Activated T-cell treated with anti-CD3 and anti-CD28 coated beads for 48 hours (primary cell): Measurements from ENCODE around the gene AADAC.
"Not testable (repeated sequence)": the region's sequence is repeated elsewhere in the genome, so short reads cannot be mapped to it uniquely, and the experiment has no call there.

Source experiments
- DNase-seq: peaks from one replicate; pipeline ENCODE4 v3.0.0-alpha.2; 2020; ENCODE audit warnings: low read depth

AADAC gene, protein sequence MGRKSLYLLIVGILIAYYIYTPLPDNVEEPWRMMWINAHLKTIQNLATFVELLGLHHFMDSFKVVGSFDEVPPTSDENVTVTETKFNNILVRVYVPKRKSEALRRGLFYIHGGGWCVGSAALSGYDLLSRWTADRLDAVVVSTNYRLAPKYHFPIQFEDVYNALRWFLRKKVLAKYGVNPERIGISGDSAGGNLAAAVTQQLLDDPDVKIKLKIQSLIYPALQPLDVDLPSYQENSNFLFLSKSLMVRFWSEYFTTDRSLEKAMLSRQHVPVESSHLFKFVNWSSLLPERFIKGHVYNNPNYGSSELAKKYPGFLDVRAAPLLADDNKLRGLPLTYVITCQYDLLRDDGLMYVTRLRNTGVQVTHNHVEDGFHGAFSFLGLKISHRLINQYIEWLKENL

DNA sequence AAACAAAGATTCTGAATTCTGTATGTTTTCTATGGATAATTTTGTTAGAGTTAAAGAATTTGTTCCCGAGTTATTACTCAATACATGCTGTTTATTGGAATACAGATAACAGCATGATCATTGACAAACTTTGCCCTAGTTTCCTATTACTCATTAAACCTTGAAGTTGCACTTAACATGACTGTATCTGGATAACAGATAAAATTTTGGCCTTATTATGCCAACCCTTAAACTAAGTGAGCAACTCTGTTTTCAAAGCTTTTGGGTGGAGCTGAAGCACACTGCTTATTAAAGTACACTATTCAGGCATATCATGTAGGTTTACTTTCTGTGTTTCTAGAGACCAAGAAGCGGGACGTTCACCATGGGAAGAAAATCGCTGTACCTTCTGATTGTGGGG lies at the start of gene AADAC:
TSS of gene AADAC (plus strand) at position 318 of the 400 bp plus-strand sequence. CDS start at position 365, 47 bp downstream.
- no peak for DNase-seq

DNA sequence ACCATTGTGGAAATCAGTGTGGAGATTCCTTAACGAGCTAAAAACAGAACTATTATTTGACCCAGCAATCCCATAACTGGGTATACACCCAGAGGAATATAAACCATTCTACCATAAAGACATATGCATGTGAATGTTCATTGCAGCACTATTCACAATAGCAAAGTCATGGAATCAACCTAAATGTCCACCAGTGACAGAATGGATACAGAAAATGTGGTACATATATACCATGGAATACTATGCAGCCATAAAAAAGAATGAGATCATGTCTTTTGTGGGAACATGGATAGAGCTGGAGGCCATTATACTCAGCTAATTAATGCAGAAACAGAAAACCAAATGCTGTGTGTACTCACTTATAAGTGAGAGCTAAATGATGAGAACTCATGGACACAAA lies 49.2 kb upstream of the AADAC start:
- DNase-seq, result not testable (repeated sequence)

DNA sequence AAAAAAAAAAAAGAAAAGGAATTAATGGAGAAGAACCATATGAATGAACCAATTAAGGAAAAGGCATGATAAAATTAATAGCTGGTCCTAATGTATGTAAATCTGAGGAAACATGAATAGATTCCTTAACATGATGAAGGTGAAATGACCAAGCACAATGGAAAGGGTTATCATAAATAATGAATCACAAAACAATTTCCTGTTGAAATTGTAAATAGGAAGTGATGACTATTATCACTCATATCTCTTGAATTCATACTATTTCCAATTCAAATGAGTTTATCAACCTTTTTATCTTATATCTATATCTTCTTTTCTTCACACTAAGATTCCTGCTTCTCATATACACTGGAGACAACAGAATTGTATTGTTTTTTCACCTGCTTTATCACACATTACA lies 48.2 kb upstream of the AADAC start:
- no peak for DNase-seq

DNA sequence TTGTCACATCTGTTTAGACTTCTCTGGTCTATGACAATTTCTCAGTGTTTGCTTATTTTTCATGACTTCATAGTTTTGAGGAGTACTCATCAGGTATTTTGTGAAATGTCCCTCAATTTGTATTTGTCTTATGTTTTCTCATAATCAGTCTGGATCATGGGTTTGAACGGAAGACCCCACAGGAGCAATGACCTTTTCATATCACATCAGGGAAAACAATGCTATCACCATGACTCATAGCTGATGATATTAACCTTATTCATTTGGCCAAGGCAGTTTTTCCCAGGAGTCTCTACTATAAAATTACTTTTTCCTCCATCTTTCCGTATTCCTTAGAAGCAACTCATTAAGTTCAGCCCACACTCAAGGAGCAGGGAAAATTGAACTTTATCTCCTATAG lies 47.5 kb upstream of the AADAC start:
- no peak for DNase-seq

DNA sequence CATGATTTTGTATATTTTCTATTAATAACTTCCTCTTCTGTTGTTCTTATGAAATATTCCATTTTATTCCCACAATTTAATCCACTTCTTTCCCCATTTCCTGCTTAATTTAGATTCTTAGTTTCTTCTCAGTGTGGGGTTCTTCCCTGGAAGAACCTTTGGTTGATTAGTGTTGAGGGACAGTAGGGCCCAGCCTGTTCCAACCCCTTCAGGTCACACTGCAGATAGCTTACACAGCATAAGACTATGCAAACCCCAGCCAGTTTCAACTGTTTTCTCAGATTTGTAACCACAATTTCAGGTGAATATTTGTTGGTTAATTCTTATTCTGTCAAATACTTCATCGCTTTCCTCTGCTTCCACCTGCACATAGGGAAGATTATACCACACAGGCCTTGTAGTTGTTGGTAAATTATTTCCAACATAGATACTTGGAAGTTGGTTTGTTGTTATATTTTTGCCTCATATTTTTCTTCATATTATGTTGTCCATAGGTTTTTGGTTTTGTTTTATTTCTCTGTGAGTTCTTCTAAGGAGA lies 45.5 kb upstream of the AADAC start:
- no peak for DNase-seq

DNA sequence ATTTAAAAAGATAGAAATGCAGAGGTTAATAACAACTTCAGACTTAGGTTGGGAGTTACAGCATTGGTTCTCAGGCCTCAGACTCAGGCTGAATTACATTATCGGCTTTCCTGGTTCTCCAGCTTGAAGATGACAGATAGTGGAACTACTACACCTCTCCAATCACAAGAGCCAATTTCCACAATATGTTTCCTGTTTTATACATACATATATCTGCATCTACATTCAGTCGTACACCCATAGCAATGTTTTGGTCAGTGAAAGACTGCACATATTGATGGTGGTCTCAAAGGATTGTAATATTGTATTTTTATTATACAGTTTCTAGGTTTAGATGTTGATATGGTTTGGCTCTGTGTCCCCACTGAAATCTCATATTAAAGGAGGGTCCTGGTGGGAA lies 44.7 kb upstream of the AADAC start:
- DNase-seq, result no peak

DNA sequence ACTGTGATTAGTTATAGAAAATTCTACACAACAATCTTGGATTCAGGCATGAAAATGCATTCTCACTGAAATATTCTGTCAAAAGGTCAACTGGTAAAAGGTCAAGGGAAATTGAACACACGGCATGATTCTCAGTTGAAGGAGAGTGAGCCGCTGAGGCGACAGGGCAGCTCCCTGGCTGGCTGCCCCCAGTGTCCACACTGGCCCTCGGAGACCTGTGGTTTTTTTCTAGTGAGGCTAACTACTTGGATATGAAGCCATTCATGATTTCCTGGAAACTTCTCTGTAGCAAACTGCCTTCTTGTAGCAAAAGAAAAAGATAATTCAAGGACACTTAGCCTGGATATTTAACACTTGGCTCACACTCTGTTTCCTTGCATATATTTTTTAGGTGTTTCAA lies 43.0 kb upstream of the AADAC start:
- no peak for DNase-seq

DNA sequence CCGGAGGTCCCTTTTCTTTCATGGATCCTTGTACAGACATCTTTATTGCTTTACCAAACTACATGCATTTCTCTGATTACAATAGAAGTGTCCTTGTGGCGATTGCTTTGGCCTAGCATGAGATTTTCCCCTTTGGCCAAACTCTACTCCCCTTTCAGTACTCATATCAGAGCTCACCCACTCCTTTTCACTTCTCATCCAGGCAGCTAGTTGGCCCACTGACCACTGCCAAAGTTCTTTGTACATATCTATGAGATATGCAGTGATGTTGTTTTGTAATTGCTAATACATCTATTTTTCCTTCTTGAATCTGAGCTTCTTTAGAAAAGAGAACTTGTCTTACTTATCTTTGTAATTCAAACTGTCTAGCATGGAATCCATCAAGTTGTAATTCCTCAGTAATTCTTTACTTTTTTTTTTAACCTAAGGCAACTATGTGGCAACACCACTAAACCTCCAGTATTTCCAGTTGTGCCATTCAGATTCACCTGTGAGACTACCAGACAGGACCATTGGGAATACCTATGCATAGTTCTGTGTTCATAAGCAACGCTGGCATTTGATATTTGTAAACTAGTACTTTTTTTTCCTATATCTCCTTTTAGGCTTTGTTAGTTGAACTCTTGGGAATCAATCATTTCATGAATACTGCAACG lies 41.0 kb upstream of the AADAC start:
- no peak for DNase-seq

DNA sequence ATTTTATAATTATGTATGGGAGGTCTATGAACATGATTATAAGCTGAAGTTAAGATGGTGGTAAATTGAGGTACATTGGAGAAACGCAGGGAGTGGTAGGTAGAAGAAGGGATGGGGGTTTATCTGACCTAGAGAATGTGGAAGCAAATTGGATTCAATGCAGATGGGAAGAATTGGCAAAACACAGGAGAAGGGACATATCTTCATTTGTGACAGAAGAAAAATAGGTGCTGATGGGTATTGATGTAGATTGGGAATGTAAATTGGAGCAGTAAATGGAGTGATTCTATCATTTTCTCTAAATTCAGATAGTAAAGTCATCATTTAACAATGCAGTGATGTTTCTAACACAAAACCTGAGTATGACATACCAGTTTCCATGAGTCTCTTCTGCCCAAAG lies 39.7 kb upstream of the AADAC start:
- DNase-seq, result no peak

DNA sequence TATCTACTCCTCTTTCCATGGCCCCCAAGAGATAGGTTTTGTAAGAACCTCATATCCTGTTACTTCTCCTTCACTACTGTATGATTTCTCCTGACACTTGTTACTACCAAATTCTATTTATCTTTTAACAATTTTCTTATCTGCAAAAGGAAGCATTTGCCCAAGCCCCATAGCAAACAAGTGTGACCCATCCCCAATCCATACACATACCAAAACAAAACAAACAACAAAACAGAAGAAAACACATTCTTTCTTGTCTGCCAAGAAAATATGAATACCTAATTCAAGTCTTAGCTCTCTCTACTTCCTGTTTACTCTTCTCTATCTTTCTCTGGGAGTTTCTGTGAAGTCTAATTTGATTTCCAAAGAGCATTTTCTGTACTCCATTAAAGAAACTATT lies 39.0 kb upstream of the AADAC start:
- DNase-seq, result no peak

DNA sequence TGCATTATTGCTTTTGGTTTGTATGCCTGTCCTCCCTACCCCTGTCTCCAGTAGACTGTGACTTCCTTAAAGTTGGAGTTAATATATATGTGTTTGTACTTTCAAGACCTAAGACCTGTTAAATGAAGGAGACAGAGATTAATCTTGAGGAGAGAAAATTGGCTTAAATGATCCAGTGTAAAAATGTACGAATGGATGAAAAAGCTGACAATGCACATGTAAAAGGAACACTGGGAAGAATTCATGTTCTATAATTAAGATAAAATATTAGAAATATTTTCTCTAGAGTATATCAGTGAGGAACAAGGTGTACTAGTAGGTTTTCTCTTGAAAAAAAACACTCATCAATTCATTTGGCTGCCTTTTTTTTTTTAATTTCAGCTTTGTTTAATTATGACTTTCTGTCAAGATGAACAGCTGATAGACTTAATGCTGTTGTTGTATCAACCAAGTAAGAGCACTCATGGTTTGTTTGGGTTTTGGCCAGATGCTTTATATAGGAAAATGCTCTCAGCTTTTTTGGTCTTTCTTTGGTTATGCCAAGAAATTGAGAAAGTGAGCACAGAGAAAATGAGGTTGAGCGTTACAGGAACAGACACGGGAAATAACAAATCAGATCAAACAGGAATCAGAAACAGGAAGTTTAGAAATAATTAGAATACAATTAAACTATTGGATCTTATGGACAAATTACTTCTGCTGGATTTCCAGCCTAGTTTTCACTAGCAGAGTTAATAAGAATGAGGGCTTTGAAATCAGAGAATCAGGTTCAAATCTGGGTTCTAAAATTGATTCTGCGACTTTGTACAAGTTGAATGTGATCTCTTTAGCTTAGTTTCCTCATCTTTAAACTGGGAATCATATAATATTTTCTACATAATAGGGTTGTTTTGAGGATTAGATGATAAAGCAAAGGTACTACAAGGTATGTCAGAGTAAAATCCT lies 38.3 kb upstream of the AADAC start:
- no peak for DNase-seq

DNA sequence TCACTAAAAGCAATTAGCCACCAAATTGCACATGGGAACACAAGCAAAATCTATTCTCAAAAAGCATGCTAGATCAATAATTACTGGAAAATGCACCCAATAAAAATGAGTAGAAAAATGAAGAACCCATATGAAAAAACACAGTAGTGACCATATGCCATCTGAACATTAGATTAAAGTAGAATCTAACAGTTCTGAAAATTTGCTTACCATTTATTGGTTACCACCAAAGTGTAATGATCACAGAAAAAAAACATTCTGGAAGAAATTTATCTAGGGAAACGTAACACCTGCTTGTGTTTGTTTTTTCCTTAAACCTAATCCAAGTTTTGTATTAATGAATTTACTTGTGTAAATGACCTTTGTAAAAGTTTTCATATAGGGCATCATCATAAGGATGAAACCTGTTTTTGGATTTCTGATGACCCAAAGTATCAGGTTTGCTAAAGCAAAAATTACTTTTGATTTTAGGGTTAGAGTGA lies 37.6 kb upstream of the AADAC start:
- no peak for DNase-seq

DNA sequence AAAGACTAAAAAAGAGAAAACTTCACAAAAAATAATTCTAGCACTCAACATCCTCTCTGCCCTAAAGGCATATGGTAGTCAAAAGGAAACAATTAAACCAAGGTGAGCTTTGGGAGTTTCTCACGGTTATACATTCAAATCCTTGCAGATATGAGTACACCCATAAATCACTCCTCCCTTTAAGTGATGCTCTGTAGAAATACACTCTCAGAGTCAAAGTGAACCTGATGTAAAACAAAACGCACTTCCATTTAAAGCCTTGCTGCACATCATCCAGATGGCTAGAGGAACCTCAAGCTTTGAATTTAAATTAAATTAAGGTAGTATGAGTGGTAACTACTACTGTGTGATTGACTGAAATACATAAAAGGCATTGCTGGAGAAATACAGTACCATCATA lies 36.0 kb upstream of the AADAC start:
- DNase-seq, result no peak

DNA sequence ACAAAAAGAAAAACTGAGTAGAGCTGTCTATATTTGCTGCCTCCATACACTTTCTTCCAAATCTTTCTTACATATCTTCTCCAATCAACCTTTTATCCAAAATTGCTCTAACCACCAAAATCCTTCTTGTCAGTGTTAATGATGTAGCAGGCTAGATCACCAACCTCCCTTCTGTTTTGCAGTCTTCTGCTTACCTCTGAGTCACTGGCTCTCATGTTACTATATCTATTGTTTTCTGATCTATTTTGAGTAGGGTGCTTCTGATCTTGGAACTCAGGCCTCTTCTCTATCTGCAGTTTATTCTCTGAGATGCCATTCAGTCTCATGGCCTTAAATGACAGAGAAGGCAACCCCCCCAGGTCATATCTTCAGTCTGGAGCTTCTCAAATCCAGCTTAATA lies 26.3 kb upstream of the AADAC start:
- DNase-seq, result no peak

DNA sequence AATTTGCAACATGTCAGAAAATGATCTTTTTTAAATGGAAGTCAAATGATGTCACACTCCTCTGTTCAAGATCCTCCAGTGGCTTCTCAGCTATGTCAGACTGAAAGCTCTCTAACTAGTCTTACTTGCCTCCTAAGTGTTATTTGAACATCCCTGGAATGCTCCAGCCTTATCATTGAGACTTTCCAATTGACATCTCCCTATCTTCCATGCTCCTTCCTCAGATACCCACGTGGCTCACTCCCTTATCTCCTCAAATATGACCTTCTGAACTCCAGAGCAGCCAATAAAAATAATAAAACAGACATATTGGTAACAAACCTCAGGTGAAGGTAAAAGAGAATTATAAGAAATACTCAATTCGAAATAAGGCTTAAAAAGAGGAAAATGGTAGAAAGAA lies 25.5 kb upstream of the AADAC start:
- no peak for DNase-seq

DNA sequence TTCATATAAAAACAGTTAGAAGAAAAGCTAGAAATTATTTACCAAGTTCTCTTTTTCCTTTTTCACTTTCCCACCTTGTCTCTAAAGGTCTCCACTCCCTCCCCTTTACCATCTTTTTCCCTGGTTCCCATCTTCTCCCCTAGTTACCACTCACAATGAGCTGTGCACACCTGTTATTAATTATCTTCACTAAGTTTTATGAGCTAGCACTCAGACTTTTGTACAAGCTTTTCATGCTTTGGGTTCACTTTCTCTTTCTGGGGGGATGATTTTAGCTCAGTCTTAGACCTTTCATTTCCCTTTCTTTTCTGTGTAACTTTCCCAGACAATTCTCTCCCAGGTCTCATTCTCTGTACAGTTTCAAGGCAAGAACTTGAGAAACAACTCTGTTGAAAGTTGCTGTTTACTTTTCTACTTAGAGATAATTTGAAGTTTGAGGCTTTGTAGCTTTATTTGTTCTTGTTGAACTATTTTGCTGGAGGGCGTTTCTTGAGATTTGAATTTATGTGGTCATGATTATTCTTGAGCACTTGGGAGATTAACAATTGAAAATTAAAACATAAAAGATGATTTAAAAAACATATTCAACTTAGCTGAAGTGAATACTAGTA lies 24.0 kb upstream of the AADAC start:
- DNase-seq, result no peak

DNA sequence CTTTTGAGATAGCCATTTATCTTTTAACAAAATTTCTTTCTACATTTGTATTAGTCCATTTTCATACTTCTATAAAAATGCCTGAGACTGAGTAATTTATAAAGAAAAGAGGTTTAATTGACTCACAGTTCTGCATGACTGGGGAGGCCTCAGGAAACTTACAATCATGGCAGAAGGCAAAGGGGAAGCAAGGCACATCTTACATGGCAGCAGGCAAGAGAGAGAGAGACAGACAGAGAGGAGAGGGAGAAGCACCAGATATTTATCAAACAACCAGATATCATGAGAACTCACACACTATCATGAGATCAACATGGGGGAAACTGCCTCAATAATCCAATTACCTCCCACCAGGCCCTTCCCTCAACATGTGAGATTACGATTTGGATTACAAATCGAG lies 23.2 kb upstream of the AADAC start:
- DNase-seq, result not testable (repeated sequence)

DNA sequence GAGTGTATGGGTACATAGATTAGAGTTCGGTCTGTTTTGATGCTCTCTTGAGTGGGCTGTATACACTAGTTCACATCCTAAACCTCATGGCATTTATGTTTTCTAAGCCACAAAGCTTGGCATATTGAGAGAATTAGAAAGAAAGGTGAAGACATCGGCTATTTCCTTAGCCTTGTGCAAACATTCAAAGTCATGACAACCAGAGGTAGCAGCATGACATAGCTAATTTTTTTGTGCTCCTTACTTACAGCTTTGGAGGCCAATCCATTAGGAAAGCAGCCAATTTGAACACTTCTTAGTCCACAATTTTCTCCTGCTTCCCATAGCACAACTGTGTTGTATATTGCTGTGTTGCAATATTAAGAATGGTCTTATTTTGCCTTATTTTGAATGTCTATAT lies 21.5 kb upstream of the AADAC start:
- no peak for DNase-seq

DNA sequence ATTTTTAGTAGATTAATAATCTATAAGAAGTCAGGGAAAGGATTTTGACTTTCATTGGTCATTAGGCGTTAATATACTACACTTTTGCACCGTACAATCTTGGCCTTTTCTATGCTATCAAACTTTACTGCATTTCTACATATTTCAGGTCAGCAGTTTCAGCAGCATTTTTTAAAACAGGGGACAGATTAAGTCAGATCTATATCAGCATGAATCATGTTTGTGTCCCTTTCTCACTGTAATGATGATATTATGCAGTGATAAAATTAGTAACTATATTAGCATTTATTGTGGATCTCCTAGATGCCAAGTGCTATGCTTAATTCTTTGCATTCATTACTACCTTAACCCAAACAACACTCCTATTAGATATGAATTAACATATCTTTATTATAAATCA lies 20.3 kb upstream of the AADAC start:
- no peak for DNase-seq

DNA sequence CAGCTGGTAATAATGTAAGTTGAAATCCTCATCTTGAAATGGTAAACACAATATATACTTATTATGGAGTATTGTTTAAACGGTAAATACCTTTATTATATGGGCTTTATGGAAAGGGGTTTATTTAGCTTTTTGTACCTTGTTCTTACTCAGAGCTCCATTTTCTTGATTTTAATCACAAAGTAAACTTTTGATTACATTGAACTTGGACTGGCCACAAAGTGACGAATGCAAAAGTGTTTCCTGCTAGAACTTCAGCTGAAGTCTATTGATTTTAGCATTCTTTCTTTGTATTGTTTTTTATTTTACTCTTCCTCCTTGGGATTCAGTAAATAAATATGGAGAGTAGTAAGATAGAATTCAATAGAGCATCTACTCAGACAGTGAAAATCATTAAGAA lies 19.8 kb upstream of the AADAC start:
- no peak for DNase-seq

DNA sequence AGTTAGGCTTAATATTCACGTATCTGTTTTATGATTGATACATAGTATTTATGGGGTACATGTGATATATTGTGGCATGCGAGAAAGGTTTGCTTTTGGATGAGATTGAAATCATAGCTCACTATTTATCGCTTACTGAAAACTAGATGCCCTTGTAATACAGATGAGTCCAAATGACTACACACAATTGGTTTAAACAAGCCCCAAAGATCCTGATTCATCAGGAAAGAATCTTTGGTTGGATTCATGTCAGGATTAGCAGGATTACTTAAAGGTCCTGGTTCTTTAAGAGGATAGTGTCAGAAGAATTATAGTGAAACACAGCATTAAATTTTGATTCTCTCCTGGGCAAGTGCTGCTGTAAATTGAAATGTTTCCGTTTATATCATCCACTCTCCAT lies 18.6 kb upstream of the AADAC start:
- no peak for DNase-seq
